Prostate gland (tissue), 2 donors: Measurements from ENCODE around the gene MYO1H. TPM values are rescaled to one million over a fixed set of nuclear protein-coding genes. Genes with fewer than 3 reads are reported as not detected.

Experiments used
- DNase-seq: peaks from one replicate; pipeline ENCODE4 v3.0.0-alpha.2; 2019; ENCODE audit warnings: low spot score
- H3K27ac ChIP-seq, 2 donors: fragments of 200-600 bp; sonication (generic); 2 replicates each; pipeline ENCODE4 v1.5.1; 2017 to 2019
- H3K27me3 ChIP-seq: fragments of 200-600 bp; sonication (generic); replicated peaks from 2 replicates; pipeline ENCODE4 v1.5.1; 2019; ENCODE audit not compliant: insufficient read depth
- H3K36me3 ChIP-seq, 2 donors: fragments of 200-600 bp; sonication (generic); 1 replicate in 1 of 2; 2 replicates in 1 of 2; pipeline versions ENCODE4 v1.5.1 to v1.8.1; 2017 to 2019
- H3K4me1 ChIP-seq: fragments of 200-600 bp; sonication (generic); replicated peaks from 2 replicates; pipeline ENCODE4 v1.5.1; 2019
- H3K4me3 ChIP-seq, 2 donors: fragments of 200-600 bp; sonication (generic); 2 replicates each; pipeline ENCODE4 v1.5.1; 2017 to 2019
- H3K9me3 ChIP-seq: fragments of 200-600 bp; sonication (generic); 2 replicates; pipeline ENCODE4 v1.5.1; 2017
- CTCF ChIP-seq, 4 experiments: fragments of 200-600 bp in 2 of 4; fragments of 450-650 bp in 2 of 4; sonication (generic) in 2 of 4; IDR thresholded peaks; 1 replicate in 3 of 4; 2 replicates in 1 of 4; pipeline ENCODE4 v1.5.1; 2016 to 2019; ENCODE audit warnings: antibody characterized with exemption in 4 of 4, mild to moderate bottlenecking in 2 of 4, moderate library complexity in 2 of 4
- POLR2A ChIP-seq: fragments of 450-650 bp; IDR thresholded peaks from one replicate; pipeline ENCODE4 v1.6.1; 2016; ENCODE audit warnings: antibody characterized with exemption, mild to moderate bottlenecking
- POLR2AphosphoS5 ChIP-seq: sonication (generic); formaldehyde crosslinking; IDR thresholded peaks from one replicate; pipeline ENCODE4 v1.6.1; 2017; ENCODE audit warnings: antibody characterized with exemption
- WGBS: methylation state at CpG from one replicate; pipeline ENCODE4 v1.1.5; 2018; 5-methylcytosine and 5-hydroxymethylcytosine counted together
- intact Hi-C: fragments of 100-400 bp; cut with DNase I; formaldehyde crosslinking; loops from one replicate; pipeline ENCODE4 v1.14.2; 2022
- total RNA-seq, 2 donors: library from RNA; depleted of rRNA; stranded (reverse); fragments of >200 nt; gene quantifications; one replicate each; pipeline ENCODE4 v1.1.0, GENCODE V29; 2016

Gene MYO1H
- total RNA-seq, 2 donors from 2014 or later = 1.2 TPM; not detected in 1

- Histone ChIP-seq H3K27ac (no peak overlapping the region), H3K36me3 (peaks cover 8 to 11% of the 10 kb centered on the region in 2 donors), H3K4me1 (peaks cover 14% of the 10 kb centered on the region), H3K9me3 (no peaks in the 10 kb centered on the region), H3K4me3 (no peak overlapping the region), H3K27me3 (no peaks in the 10 kb centered on the region)
- intact Hi-C loops = no loop called here
- 47% methylated on average over 2 of the region's 2 CpGs for WGBS
- DNase-seq = no peak
- TF ChIP-seq POLR2A (no peak), CTCF (IDR thresholded peaks at IDR 0.05) (no peak), POLR2AphosphoS5 (no peak)
Measured at GRCh38 chr12:109482894-109483293, 135.2 kb downstream of the MYO1H start.

- Histone ChIP-seq H3K27ac (no peak overlapping the region), H3K9me3 (no peaks in the 10 kb centered on the region), H3K4me3 (no peak overlapping the region), H3K36me3 (peaks cover 8 to 15% of the 10 kb centered on the region in 2 donors), H3K4me1 (peaks cover 11% of the 10 kb centered on the region), H3K27me3 (no peaks in the 10 kb centered on the region)
- DNase-seq = no peak
- 94% methylated on average over 11 of the region's 11 CpGs for WGBS
- intact Hi-C loops = no loop called here
- no peak for TF ChIP-seq CTCF (IDR thresholded peaks at IDR 0.05)
- no peak for TF ChIP-seq POLR2A
Measured at GRCh38 chr12:109483346-109483745, 135.6 kb downstream of the MYO1H start.

- Histone ChIP-seq H3K9me3 (no peaks in the 10 kb centered on the region), H3K27ac (no peak overlapping the region), H3K4me3 (no peak overlapping the region), H3K27me3 (no peaks in the 10 kb centered on the region), H3K36me3 (peaks cover 11 to 26% of the 10 kb centered on the region in 2 donors), H3K4me1 (no peaks in the 10 kb centered on the region)
- 77% methylated on average over 4 of the region's 4 CpGs for WGBS
- intact Hi-C loops = no loop called here
- no peak for TF ChIP-seq POLR2AphosphoS5
- no peak for TF ChIP-seq POLR2A
- TF ChIP-seq CTCF (IDR thresholded peaks at IDR 0.05) = no peak
- no peak for DNase-seq
Measured at GRCh38 chr12:109485201-109485600, 137.5 kb downstream of the MYO1H start.

- H3K36me3 ChIP-seq = peaks cover 11 to 26% of the 10 kb centered on the region in 2 donors
- no peaks in the 10 kb centered on the region for H3K27me3 ChIP-seq
Measured at GRCh38 chr12:109487181-109488050, 139.7 kb downstream of the MYO1H start.

More at GRCh38 chr12:109487181-109488050, 139.7 kb downstream of the MYO1H start:
- Histone ChIP-seq H3K9me3 (no peaks in the 10 kb centered on the region), H3K4me1 (no peaks in the 10 kb centered on the region), H3K4me3 (no peak overlapping the region), H3K27ac (no peak overlapping the region)
- no peak for DNase-seq
- intact Hi-C loops = no loop called here
- WGBS = 92% methylated on average over 9 of the region's 9 CpGs
- TF ChIP-seq POLR2A (no peak), CTCF (IDR thresholded peaks at IDR 0.05) (no peak), POLR2AphosphoS5 (no peak)
